ENCODE data around the gene PPP1R16B. TPM values are rescaled to one million over a fixed set of nuclear protein-coding genes. Genes with fewer than 3 reads are reported as not detected.

Gene PPP1R16B
- total RNA-seq, 4 donors from 2014 or later = 0.87 to 5.6 (median 3.6) TPM

- no peak for DNase-seq (ENCODE audit: low spot score in 2 of 2)
- TF ChIP-seq, protein P1, sequence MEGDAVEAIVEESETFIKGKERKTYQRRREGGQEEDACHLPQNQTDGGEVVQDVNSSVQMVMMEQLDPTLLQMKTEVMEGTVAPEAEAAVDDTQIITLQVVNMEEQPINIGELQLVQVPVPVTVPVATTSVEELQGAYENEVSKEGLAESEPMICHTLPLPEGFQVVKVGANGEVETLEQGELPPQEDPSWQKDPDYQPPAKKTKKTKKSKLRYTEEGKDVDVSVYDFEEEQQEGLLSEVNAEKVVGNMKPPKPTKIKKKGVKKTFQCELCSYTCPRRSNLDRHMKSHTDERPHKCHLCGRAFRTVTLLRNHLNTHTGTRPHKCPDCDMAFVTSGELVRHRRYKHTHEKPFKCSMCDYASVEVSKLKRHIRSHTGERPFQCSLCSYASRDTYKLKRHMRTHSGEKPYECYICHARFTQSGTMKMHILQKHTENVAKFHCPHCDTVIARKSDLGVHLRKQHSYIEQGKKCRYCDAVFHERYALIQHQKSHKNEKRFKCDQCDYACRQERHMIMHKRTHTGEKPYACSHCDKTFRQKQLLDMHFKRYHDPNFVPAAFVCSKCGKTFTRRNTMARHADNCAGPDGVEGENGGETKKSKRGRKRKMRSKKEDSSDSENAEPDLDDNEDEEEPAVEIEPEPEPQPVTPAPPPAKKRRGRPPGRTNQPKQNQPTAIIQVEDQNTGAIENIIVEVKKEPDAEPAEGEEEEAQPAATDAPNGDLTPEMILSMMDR (IDR thresholded peaks at IDR 0.05) = no peak
- TF ChIP-seq POLR2A (IDR thresholded peaks at IDR 0.05) = no peak
- TF ChIP-seq EP300 (IDR thresholded peaks at IDR 0.05) = no peak
- no peak for TF ChIP-seq POLR2AphosphoS5 (IDR thresholded peaks at IDR 0.05)
These were observed 34.5 kb upstream of the PPP1R16B start for GRCh38 chr20:38770970-38771369.

GRCh38 chr20:38771621-38772020 lies 33.9 kb upstream of the PPP1R16B start:
- no peaks in the 10 kb centered on the region for H3K27me3 ChIP-seq
- no peaks in the 10 kb centered on the region for H3K9me3 ChIP-seq
- no peak overlapping the region for H3K27ac ChIP-seq
- H3K4me1 ChIP-seq = no peaks in the 10 kb centered on the region
- H3K4me3 ChIP-seq = no peak overlapping the region
- TF ChIP-seq POLR2A (IDR thresholded peaks at IDR 0.05) (no peak), EP300 (IDR thresholded peaks at IDR 0.05) (no peak), POLR2AphosphoS5 (IDR thresholded peaks at IDR 0.05) (no peak)
- TF ChIP-seq, protein P1 (IDR thresholded peaks at IDR 0.05) = no peak
- 95% methylated on average over 7 of the region's 7 CpGs for WGBS
- DNase-seq (ENCODE audit: low spot score in 2 of 2) = no peak
- H3K36me3 ChIP-seq = peaks cover 90% of the 10 kb centered on the region

More at GRCh38 chr20:38770970-38771369, 34.5 kb upstream of the PPP1R16B start:
- no peaks in the 10 kb centered on the region for H3K9me3 ChIP-seq
- WGBS = 100% methylated on average over 2 of the region's 7 CpGs
- no peak overlapping the region for H3K4me3 ChIP-seq
- no peaks in the 10 kb centered on the region for H3K4me1 ChIP-seq
- H3K27me3 ChIP-seq = no peaks in the 10 kb centered on the region
- H3K27ac ChIP-seq = no peak overlapping the region
- H3K36me3 ChIP-seq = peaks cover 91% of the 10 kb centered on the region

DNA sequence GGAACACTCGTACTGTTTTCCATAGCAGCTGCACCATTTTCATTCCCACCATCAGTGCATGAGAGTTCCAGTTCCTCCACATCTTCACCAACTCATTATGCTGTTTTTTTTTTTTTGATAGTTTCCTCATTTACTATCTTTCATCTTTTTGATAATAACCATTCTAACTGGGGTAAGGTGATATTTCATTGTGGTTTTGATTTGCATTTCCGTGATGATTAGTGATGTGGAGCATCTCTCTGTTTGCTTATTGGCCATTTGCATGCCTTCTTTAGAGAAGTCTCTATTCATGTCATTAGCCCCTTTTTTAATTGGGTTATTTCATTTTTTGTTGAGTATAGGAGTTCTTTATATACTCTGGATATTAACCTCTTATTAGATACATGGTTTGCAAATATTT lies 31.3 kb upstream of the PPP1R16B start:
- Histone ChIP-seq H3K27ac (no peak overlapping the region), H3K4me3 (no peak overlapping the region), H3K9me3 (no peaks in the 10 kb centered on the region), H3K36me3 (peaks cover 66% of the 10 kb centered on the region), H3K4me1 (no peaks in the 10 kb centered on the region), H3K27me3 (no peaks in the 10 kb centered on the region)
- 100% methylated on average over 2 of the region's 2 CpGs for WGBS
- no peak for DNase-seq (ENCODE audit: low spot score in 2 of 2)
- TF ChIP-seq POLR2AphosphoS5 (IDR thresholded peaks at IDR 0.05) (no peak), POLR2A (IDR thresholded peaks at IDR 0.05) (no peak), EP300 (IDR thresholded peaks at IDR 0.05) (no peak)
- TF ChIP-seq, protein P1 (IDR thresholded peaks at IDR 0.05) = no peak

DNA sequence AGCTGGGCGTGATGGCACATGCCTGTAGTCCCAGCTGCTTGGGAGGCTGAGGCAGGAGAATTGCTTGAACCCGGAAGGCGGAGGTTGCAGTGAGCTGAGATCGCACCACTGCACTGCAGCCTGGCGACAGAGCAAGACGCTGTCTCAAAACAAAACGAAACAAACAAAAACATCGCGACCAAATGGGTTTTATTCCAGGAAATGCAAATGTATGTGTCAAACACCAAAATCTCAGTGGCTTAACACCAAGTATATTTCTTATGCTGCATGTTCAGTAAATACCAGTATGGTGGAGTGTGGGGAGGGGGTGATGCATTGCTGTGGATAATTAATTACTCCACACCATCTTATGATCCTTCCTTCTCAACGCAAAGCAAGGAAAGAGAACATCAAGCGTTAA lies 29.1 kb upstream of the PPP1R16B start:
- Histone ChIP-seq H3K27ac (no peak overlapping the region), H3K4me3 (no peak overlapping the region), H3K27me3 (no peaks in the 10 kb centered on the region), H3K9me3 (no peaks in the 10 kb centered on the region), H3K36me3 (peaks cover 44% of the 10 kb centered on the region), H3K4me1 (no peaks in the 10 kb centered on the region)
- WGBS = 92% methylated on average over 11 of the region's 11 CpGs
- no peak for DNase-seq (ENCODE audit: low spot score in 2 of 2)
- TF ChIP-seq POLR2AphosphoS5 (IDR thresholded peaks at IDR 0.05) (no peak), EP300 (IDR thresholded peaks at IDR 0.05) (no peak), POLR2A (IDR thresholded peaks at IDR 0.05) (no peak)
- TF ChIP-seq, protein P1 (IDR thresholded peaks at IDR 0.05) = no peak

DNA sequence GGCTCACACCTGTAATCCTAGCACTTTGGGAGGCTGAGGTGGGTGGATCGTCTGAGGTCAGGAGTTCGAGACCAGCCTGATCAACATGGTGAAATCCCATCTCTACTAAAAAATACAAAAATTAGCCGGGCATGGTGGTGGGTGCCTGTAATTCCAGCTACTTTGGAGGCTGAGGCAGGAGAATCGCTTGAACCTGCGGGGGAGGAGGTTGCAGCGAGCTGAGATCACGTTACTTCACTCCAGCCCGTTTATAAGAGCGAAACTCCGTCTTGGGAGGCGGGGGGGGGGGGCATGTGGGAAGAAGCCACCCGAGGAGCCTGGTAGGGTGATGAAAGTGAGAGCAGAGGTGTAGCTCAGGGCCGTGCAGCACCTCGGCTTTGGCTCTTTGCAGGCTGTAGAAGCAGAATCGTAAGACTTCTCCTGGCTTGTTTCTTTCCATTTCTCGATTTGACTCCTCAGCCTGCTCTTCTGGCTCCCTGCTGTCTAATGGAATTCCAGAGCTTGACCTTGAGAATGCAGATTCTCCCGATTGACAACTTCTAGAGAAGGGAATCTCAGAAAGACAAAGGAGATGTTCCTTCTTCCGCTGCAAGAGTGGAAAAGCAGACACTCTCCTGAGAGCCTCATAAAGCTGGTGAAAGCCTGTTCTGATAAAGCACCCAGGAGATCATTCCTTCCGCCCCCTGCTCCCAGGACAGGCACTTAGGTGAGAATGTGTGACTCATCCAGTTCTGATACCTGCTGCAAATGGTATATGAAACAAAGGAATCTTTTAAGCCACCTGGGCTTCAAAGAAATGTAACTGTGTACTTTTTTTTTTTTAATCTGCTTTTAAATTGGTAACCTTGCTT lies 26.0 kb upstream of the PPP1R16B start:
- Histone ChIP-seq H3K4me1 (no peaks in the 10 kb centered on the region), H3K36me3 (peaks cover 13% of the 10 kb centered on the region), H3K27me3 (no peaks in the 10 kb centered on the region), H3K4me3 (no peak overlapping the region), H3K9me3 (no peaks in the 10 kb centered on the region), H3K27ac (no peak overlapping the region)
- no peak for DNase-seq (ENCODE audit: low spot score in 2 of 2)
- TF ChIP-seq POLR2A (IDR thresholded peaks at IDR 0.05) = no peak
- TF ChIP-seq, protein P1 (IDR thresholded peaks at IDR 0.05) = no peak
- TF ChIP-seq EP300 (IDR thresholded peaks at IDR 0.05) = no peak
- no peak for TF ChIP-seq POLR2AphosphoS5 (IDR thresholded peaks at IDR 0.05)
- WGBS = 60% methylated on average over 19 of the region's 19 CpGs

Data from suprapubic skin (tissue), 4 donors.